GM12801 (cell line): ENCODE measurements around the gene EFCAB13.

Source experiments
- CTCF ChIP-seq: IDR thresholded peaks from one replicate; pipeline ENCODE4 v1.5.1; 2011; ENCODE audit warnings: control low read depth; ENCODE audit not compliant: insufficient read length; ENCODE audit errors: extremely low read depth

EFCAB13 gene

GRCh38 chr17:47373002-47373401 is 49.2 kb downstream of the EFCAB13 start:
- no peak for TF ChIP-seq CTCF

- no peak for TF ChIP-seq CTCF
Measured at GRCh38 chr17:47376247-47376646, 52.5 kb downstream of the EFCAB13 start.

GRCh38 chr17:47388825-47389224 is 65.1 kb downstream of the EFCAB13 start:
- TF ChIP-seq CTCF, result no peak

- TF ChIP-seq CTCF, result no peak
Measured at GRCh38 chr17:47400333-47400732, 76.6 kb downstream of the EFCAB13 start.

GRCh38 chr17:47401100-47401499 is 77.3 kb downstream of the EFCAB13 start:
- no peak for TF ChIP-seq CTCF

GRCh38 chr17:47404006-47404405 is 80.3 kb downstream of the EFCAB13 start:
- no peak for TF ChIP-seq CTCF

GRCh38 chr17:47404875-47405274 is 81.1 kb downstream of the EFCAB13 start:
- no peak for TF ChIP-seq CTCF

GRCh38 chr17:47413872-47414271 is 90.1 kb downstream of the EFCAB13 start:
- TF ChIP-seq CTCF, result no peak
